Measurements from ENCODE around the gene PLAGL1. TPM values are rescaled to one million over a fixed set of nuclear protein-coding genes. Genes with fewer than 3 reads are reported as not detected.
"Not testable (repeated sequence)": the region's sequence is repeated elsewhere in the genome, so short reads cannot be mapped to it uniquely, and the experiment has no call there.

PLAGL1 gene
- total RNA-seq, 4 donors from 2014 or later: 14.2 to 25.4 (median 15.8) TPM

- Histone ChIP-seq H3K36me3 (no peaks in the 10 kb centered on the region), H3K27ac (no peak overlapping the region), H3K27me3 (no peaks in the 10 kb centered on the region), H3K4me1 (no peaks in the 10 kb centered on the region), H3K4me3 (no peak overlapping the region), H3K9me3 (no peaks in the 10 kb centered on the region)
- 71 to 83% methylated on average over 1 of the region's 1 CpG for WGBS, 2 donors
- intact Hi-C loops (cut with DNase I): no loop called here
- DNase-seq: no peak
- TF ChIP-seq CTCF (IDR thresholded peaks at IDR 0.05) (no peak), POLR2A (IDR thresholded peaks at IDR 0.05) (no peak)
Measured at GRCh38 chr6:144047688-144048087, 39.6 kb upstream of the PLAGL1 start.

- H3K27ac ChIP-seq; intact Hi-C loops (cut with DNase I); H3K4me1 ChIP-seq; H3K4me3 ChIP-seq; DNase-seq; H3K9me3 ChIP-seq; H3K27me3 ChIP-seq; H3K36me3 ChIP-seq: not testable (repeated sequence)
- 69% methylated on average over 5 of the region's 8 CpGs; no CpG with 5 or more reads in 1 of the 2 donors for WGBS, 2 donors
Measured at GRCh38 chr6:144046672-144047071, 38.6 kb upstream of the PLAGL1 start.

GRCh38 chr6:144044989-144045388, 36.9 kb upstream of the PLAGL1 start:
- intact Hi-C loops (cut with DNase I); DNase-seq; H3K4me3 ChIP-seq; H3K27me3 ChIP-seq; H3K9me3 ChIP-seq; H3K36me3 ChIP-seq; H3K4me1 ChIP-seq; H3K27ac ChIP-seq: not testable (repeated sequence)
- 79 to 86% methylated on average over 2 of the region's 2 CpGs for WGBS, 2 donors

GRCh38 chr6:144036835-144037195, 28.8 kb upstream of the PLAGL1 start:
- peaks cover 0 to 13% (median 5%) of the 10 kb centered on the region in 3 donors for H3K4me1 ChIP-seq
- DNase-seq: no peak
- peak overlapping the region; percentile 12 to 71 (median 50) for H3K27ac ChIP-seq
- H3K27me3 ChIP-seq: no peaks in the 10 kb centered on the region
- no peaks in the 10 kb centered on the region for H3K36me3 ChIP-seq
- H3K4me3 ChIP-seq: peak overlapping the region in 3 of 4 donors; percentile 19 to 52 (median 26)
- no peaks in the 10 kb centered on the region for H3K9me3 ChIP-seq
- intact Hi-C loops (cut with DNase I): no loop called here
- 68% methylated on average over 3 of the region's 3 CpGs; no CpG with 5 or more reads in 1 of the 2 donors for WGBS, 2 donors
- TF ChIP-seq CTCF (IDR thresholded peaks at IDR 0.05) (no peak), POLR2A (IDR thresholded peaks at IDR 0.05) (no peak)

- intact Hi-C loops (cut with DNase I): no loop called here
- H3K27ac ChIP-seq: peak overlapping the region; percentile 12 to 71 (median 50)
- no peaks in the 10 kb centered on the region for H3K9me3 ChIP-seq
- no peaks in the 10 kb centered on the region for H3K27me3 ChIP-seq
- WGBS, 2 donors: 12 to 15% methylated on average over 7 to 8 of the region's 8 CpGs
- peak overlapping the region in 3 of 4 donors; percentile 19 to 52 (median 26) for H3K4me3 ChIP-seq
- no peak for TF ChIP-seq CTCF (IDR thresholded peaks at IDR 0.05)
- no peak for TF ChIP-seq POLR2A (IDR thresholded peaks at IDR 0.05)
- no peak for DNase-seq
- H3K36me3 ChIP-seq: no peaks in the 10 kb centered on the region
- H3K4me1 ChIP-seq: peaks cover 0 to 13% (median 5%) of the 10 kb centered on the region in 3 donors
Measured at GRCh38 chr6:144036064-144036834, 28.2 kb upstream of the PLAGL1 start.

GRCh38 chr6:144035416-144035815, 27.4 kb upstream of the PLAGL1 start:
- Histone ChIP-seq H3K27ac (no peak overlapping the region), H3K36me3 (no peaks in the 10 kb centered on the region), H3K4me3 (no peak overlapping the region), H3K9me3 (no peaks in the 10 kb centered on the region), H3K27me3 (no peaks in the 10 kb centered on the region), H3K4me1 (peaks cover 0 to 13% (median 5%) of the 10 kb centered on the region in 3 donors)
- intact Hi-C loops (cut with DNase I): no loop called here
- 90 to 95% methylated on average over 4 of the region's 4 CpGs for WGBS, 2 donors
- no peak for TF ChIP-seq CTCF (IDR thresholded peaks at IDR 0.05)
- no peak for TF ChIP-seq POLR2A (IDR thresholded peaks at IDR 0.05)
- no peak for DNase-seq
